ENCODE measurements around the gene TIE1.

The TIE1 gene

GRCh38 chr1:43334453-43335205, 33.8 kb downstream of the TIE1 start:
- Histone ChIP-seq H3K23ac (ENCODE audit: low read length) (no peak overlapping the region), H3K4me1 (ENCODE audit: control insufficient read depth in 1 of 2, insufficient read depth in 2 of 2, low read length in 2 of 2) (peaks cover 11 to 14% of the 10 kb centered on the region in 2 experiments), H3K9me3 (ENCODE audit: insufficient read depth, low read depth, low read length) (peaks cover 2% of the 10 kb centered on the region), H3K27me3 (ENCODE audit: insufficient read depth, low read length) (no peaks in the 10 kb centered on the region), H3K14ac (ENCODE audit: low read length) (no peak overlapping the region), H3K4me3 (ENCODE audit: low read depth, low read length) (no peak overlapping the region), H4K91ac (ENCODE audit: low read depth, low read length) (no peak overlapping the region), H3K79me2 (ENCODE audit: control insufficient read depth, insufficient read depth, low read length, poor library complexity) (no peaks in the 10 kb centered on the region), H3K9ac (ENCODE audit: low read length) (no peak overlapping the region), H2BK120ac (ENCODE audit: insufficient read depth, low read length, poor library complexity) (no peak overlapping the region), H4K12ac (ENCODE audit: low read depth, low read length) (no peak overlapping the region), H2AFZ (ENCODE audit: insufficient read depth, low read length, poor library complexity) (no peak overlapping the region), H2AK5ac (ENCODE audit: low read length) (no peak overlapping the region), H2BK5ac (ENCODE audit: low read depth, low read length, poor library complexity) (no peak overlapping the region), H3K4ac (ENCODE audit: low read depth, low read length) (no peak overlapping the region), H3K4me2 (ENCODE audit: low read length) (no peak overlapping the region), H3K79me1 (ENCODE audit: low read length) (no peaks in the 10 kb centered on the region), H3K27ac (ENCODE audit: low read depth, low read length) (no peak overlapping the region), H3K36me3 (ENCODE audit: control insufficient read depth in 1 of 2, insufficient read depth in 2 of 2, low read length in 2 of 2) (no peaks in the 10 kb centered on the region), H4K8ac (ENCODE audit: low read depth, low read length) (no peak overlapping the region), H2BK12ac (ENCODE audit: low read length) (no peak overlapping the region), H3K18ac (ENCODE audit: low read length) (no peak overlapping the region)
- WGBS (ENCODE audit: extremely low coverage, insufficient coverage, insufficient read length): 100% methylated on average over 2 of the region's 7 CpGs
- DNase-seq: no peak

DNA sequence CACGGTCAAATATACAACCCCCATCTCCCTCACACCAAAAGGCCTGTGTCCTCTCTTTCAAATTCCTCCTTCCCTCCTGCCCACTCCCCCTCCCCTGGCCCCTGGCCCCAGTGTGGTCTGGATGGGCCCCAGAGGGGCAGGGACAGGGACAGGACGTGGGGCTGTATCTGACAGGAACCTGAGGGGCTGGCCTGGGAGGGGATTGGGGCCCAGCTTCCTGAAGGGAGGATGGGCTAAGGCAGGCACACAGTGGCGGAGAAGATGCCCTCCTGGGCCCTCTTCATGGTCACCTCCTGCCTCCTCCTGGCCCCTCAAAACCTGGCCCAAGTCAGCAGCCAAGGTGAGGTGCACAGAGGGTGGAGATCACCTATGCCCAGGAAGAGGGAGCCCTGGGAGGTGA, 36.8 kb downstream of the TIE1 start, which contains the start of gene MPL:
TSS of gene MPL (plus strand) at position 231 of the 400 bp plus-strand sequence. CDS start at position 262, 31 bp downstream.
- Histone ChIP-seq H2BK120ac (ENCODE audit: insufficient read depth, low read length, poor library complexity) (no peak within 1 kb of the TSS), H3K4me1 (ENCODE audit: control insufficient read depth in 1 of 2, insufficient read depth in 2 of 2, low read length in 2 of 2) (no peaks in the 10 kb centered on the region), H2AFZ (ENCODE audit: insufficient read depth, low read length, poor library complexity) (no peak within 1 kb of the TSS), H3K9ac (ENCODE audit: low read length) (peak within 1 kb of the TSS; percentile 29), H3K4me2 (ENCODE audit: low read length) (no peak within 1 kb of the TSS), H2BK5ac (ENCODE audit: low read depth, low read length, poor library complexity) (no peak within 1 kb of the TSS), H4K12ac (ENCODE audit: low read depth, low read length) (no peak within 1 kb of the TSS), H3K9me3 (ENCODE audit: insufficient read depth, low read depth, low read length) (peaks cover 2% of the 10 kb centered on the region), H3K79me1 (ENCODE audit: low read length) (no peaks in the 10 kb centered on the region), H3K18ac (ENCODE audit: low read length) (no peak within 1 kb of the TSS), H2AK5ac (ENCODE audit: low read length) (no peak within 1 kb of the TSS), H3K4ac (ENCODE audit: low read depth, low read length) (no peak within 1 kb of the TSS), H3K4me3 (ENCODE audit: low read depth, low read length) (no peak within 1 kb of the TSS), H3K14ac (ENCODE audit: low read length) (no peak within 1 kb of the TSS), H3K27ac (ENCODE audit: low read depth, low read length) (no peak within 1 kb of the TSS), H3K36me3 (ENCODE audit: control insufficient read depth in 1 of 2, insufficient read depth in 2 of 2, low read length in 2 of 2) (no peaks in the 10 kb centered on the region), H4K8ac (ENCODE audit: low read depth, low read length) (no peak within 1 kb of the TSS), H2BK12ac (ENCODE audit: low read length) (no peak within 1 kb of the TSS), H3K23ac (ENCODE audit: low read length) (no peak within 1 kb of the TSS), H3K79me2 (ENCODE audit: control insufficient read depth, insufficient read depth, low read length, poor library complexity) (no peaks in the 10 kb centered on the region), H4K91ac (ENCODE audit: low read depth, low read length) (no peak within 1 kb of the TSS), H3K27me3 (ENCODE audit: insufficient read depth, low read length) (no peaks in the 10 kb centered on the region)
- WGBS (ENCODE audit: extremely low coverage, insufficient coverage, insufficient read length): no CpG with 5 or more reads among the region's 3 CpGs
- DNase-seq: no peak

DNA sequence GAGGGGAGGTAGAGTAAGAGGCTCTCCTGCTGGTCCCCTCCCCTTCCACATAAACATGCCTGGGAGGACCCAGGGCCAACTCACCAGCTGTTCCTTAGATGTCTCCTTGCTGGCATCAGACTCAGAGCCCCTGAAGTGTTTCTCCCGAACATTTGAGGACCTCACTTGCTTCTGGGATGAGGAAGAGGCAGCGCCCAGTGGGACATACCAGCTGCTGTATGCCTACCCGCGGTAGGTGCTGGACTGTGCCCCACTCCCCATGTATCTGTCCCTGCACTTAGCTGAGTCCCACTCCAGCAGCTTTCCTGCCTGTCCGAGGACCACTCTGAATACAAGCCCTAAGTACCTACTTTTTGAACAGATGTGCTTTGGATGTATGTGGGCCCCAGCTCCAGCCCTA, 37.2 kb downstream of the TIE1 start:
- no peak overlapping the region for H2BK120ac ChIP-seq (ENCODE audit: insufficient read depth, low read length, poor library complexity)
- H3K36me3 ChIP-seq (ENCODE audit: control insufficient read depth in 1 of 2, insufficient read depth in 2 of 2, low read length in 2 of 2): no peaks in the 10 kb centered on the region
- no peak overlapping the region for H4K12ac ChIP-seq (ENCODE audit: low read depth, low read length)
- H2BK12ac ChIP-seq (ENCODE audit: low read length): no peak overlapping the region
- H2AFZ ChIP-seq (ENCODE audit: insufficient read depth, low read length, poor library complexity): no peak overlapping the region
- DNase-seq: no peak
- no peak overlapping the region for H2AK5ac ChIP-seq (ENCODE audit: low read length)
- no peaks in the 10 kb centered on the region for H3K79me1 ChIP-seq (ENCODE audit: low read length)
- H4K91ac ChIP-seq (ENCODE audit: low read depth, low read length): no peak overlapping the region
- no peak overlapping the region for H3K14ac ChIP-seq (ENCODE audit: low read length)
- no peaks in the 10 kb centered on the region for H3K79me2 ChIP-seq (ENCODE audit: control insufficient read depth, insufficient read depth, low read length, poor library complexity)
- H3K9ac ChIP-seq (ENCODE audit: low read length): peak overlapping the region; percentile 29
- no peak overlapping the region for H3K23ac ChIP-seq (ENCODE audit: low read length)
- no peak overlapping the region for H4K8ac ChIP-seq (ENCODE audit: low read depth, low read length)
- H3K4me2 ChIP-seq (ENCODE audit: low read length): no peak overlapping the region
- H2BK5ac ChIP-seq (ENCODE audit: low read depth, low read length, poor library complexity): no peak overlapping the region
- no peak overlapping the region for H3K4ac ChIP-seq (ENCODE audit: low read depth, low read length)
- H3K27me3 ChIP-seq (ENCODE audit: insufficient read depth, low read length): no peaks in the 10 kb centered on the region
- no CpG with 5 or more reads among the region's 5 CpGs for WGBS (ENCODE audit: extremely low coverage, insufficient coverage, insufficient read length)
- peaks cover 2% of the 10 kb centered on the region for H3K9me3 ChIP-seq (ENCODE audit: insufficient read depth, low read depth, low read length)
- no peak overlapping the region for H3K4me3 ChIP-seq (ENCODE audit: low read depth, low read length)
- no peak overlapping the region for H3K18ac ChIP-seq (ENCODE audit: low read length)
- H3K27ac ChIP-seq (ENCODE audit: low read depth, low read length): no peak overlapping the region
- no peaks in the 10 kb centered on the region for H3K4me1 ChIP-seq (ENCODE audit: control insufficient read depth in 1 of 2, insufficient read depth in 2 of 2, low read length in 2 of 2)

- no peak overlapping the region for H3K4me2 ChIP-seq (ENCODE audit: low read length)
- no peak overlapping the region for H4K12ac ChIP-seq (ENCODE audit: low read depth, low read length)
- no peak overlapping the region for H2BK12ac ChIP-seq (ENCODE audit: low read length)
- no peak overlapping the region for H4K91ac ChIP-seq (ENCODE audit: low read depth, low read length)
- H3K27me3 ChIP-seq (ENCODE audit: insufficient read depth, low read length): no peaks in the 10 kb centered on the region
- no peak overlapping the region for H3K18ac ChIP-seq (ENCODE audit: low read length)
- H3K4me3 ChIP-seq (ENCODE audit: low read depth, low read length): no peak overlapping the region
- H3K9ac ChIP-seq (ENCODE audit: low read length): no peak overlapping the region
- no peak overlapping the region for H3K14ac ChIP-seq (ENCODE audit: low read length)
- H3K79me1 ChIP-seq (ENCODE audit: low read length): no peaks in the 10 kb centered on the region
- DNase-seq: no peak
- H2AK5ac ChIP-seq (ENCODE audit: low read length): peak overlapping the region; percentile 51
- H2BK120ac ChIP-seq (ENCODE audit: insufficient read depth, low read length, poor library complexity): no peak overlapping the region
- no peak overlapping the region for H2AFZ ChIP-seq (ENCODE audit: insufficient read depth, low read length, poor library complexity)
- H3K9me3 ChIP-seq (ENCODE audit: insufficient read depth, low read depth, low read length): peaks cover 2% of the 10 kb centered on the region
- no CpG with 5 or more reads among the region's 6 CpGs for WGBS (ENCODE audit: extremely low coverage, insufficient coverage, insufficient read length)
- H4K8ac ChIP-seq (ENCODE audit: low read depth, low read length): no peak overlapping the region
- no peak overlapping the region for H3K27ac ChIP-seq (ENCODE audit: low read depth, low read length)
- no peak overlapping the region for H3K4ac ChIP-seq (ENCODE audit: low read depth, low read length)
- no peak overlapping the region for H2BK5ac ChIP-seq (ENCODE audit: low read depth, low read length, poor library complexity)
- no peak overlapping the region for H3K23ac ChIP-seq (ENCODE audit: low read length)
- H3K79me2 ChIP-seq (ENCODE audit: control insufficient read depth, insufficient read depth, low read length, poor library complexity): no peaks in the 10 kb centered on the region
- H3K4me1 ChIP-seq (ENCODE audit: control insufficient read depth in 1 of 2, insufficient read depth in 2 of 2, low read length in 2 of 2): no peaks in the 10 kb centered on the region
- no peaks in the 10 kb centered on the region for H3K36me3 ChIP-seq (ENCODE audit: control insufficient read depth in 1 of 2, insufficient read depth in 2 of 2, low read length in 2 of 2)
Measured at GRCh38 chr1:43339584-43340232, 38.9 kb downstream of the TIE1 start.
